Effector memory CD4-positive, alpha-beta T cell (primary cell): Measurements from ENCODE around the gene MCAM.
A peak's percentile ranks its signal among the peaks of the same experiment; 100 is the strongest.

Source experiments
- DNase-seq, 3 donors: peaks; one replicate each; pipeline ENCODE4 v3.0.0-alpha.2; 2020
- H3K27ac ChIP-seq: 2 replicates; pipeline ENCODE4 v1.7.0; 2013; ENCODE audit warnings: mild to moderate bottlenecking, low read length, moderate library complexity; ENCODE audit not compliant: insufficient read depth, poor library complexity, severe bottlenecking
- H3K27me3 ChIP-seq: replicated peaks from 2 replicates; pipeline ENCODE4 v1.7.0; 2013; ENCODE audit warnings: mild to moderate bottlenecking, low read length; ENCODE audit not compliant: insufficient read depth, control insufficient read depth, poor library complexity, severe bottlenecking
- H3K36me3 ChIP-seq: 2 replicates; pipeline ENCODE4 v1.7.0; 2013; ENCODE audit warnings: mild to moderate bottlenecking, low read length, moderate library complexity; ENCODE audit not compliant: control insufficient read depth, insufficient read depth
- H3K4me1 ChIP-seq: 2 replicates; pipeline ENCODE4 v1.7.0; 2013; ENCODE audit warnings: low read length, mild to moderate bottlenecking; ENCODE audit not compliant: control insufficient read depth, insufficient read depth, poor library complexity, severe bottlenecking
- H3K4me3 ChIP-seq: 2 replicates; pipeline ENCODE4 v1.7.0; 2013; ENCODE audit warnings: low read length, low read depth, mild to moderate bottlenecking; ENCODE audit not compliant: insufficient read depth, poor library complexity, severe bottlenecking
- H3K9me3 ChIP-seq: 2 replicates; pipeline ENCODE4 v1.7.0; 2013; ENCODE audit warnings: mild to moderate bottlenecking, low read length, moderate library complexity; ENCODE audit not compliant: control insufficient read depth

The MCAM gene

DNA sequence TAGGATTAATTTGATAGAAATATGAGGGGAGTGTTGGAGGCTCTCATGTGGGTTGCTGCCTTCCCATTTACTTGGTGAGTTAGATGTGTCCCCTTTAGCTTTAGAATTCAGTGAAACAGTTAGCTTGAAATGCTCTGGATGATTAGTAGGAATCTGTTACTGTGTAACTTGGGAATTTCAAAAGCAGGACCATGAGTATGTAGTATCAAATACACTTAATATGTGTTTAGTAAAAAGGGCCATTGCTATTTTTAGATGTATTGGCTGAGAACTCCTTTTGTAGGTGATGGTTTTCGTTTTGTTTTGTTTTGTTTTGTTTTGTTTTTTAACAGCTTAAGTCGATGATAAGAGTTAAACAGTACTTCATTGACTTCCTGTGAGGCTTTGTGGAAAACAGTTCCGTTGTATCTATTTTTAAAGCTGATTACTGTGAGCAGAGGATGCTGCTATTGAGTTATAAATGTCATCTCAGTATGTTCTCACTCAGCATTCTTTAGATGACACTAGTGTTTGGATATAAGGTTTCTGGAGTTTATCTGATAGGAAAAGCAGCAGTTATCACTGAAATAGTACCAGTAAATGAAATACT is 53.5 kb downstream of the MCAM start:
- no peak overlapping the region for H3K4me3 ChIP-seq

DNA sequence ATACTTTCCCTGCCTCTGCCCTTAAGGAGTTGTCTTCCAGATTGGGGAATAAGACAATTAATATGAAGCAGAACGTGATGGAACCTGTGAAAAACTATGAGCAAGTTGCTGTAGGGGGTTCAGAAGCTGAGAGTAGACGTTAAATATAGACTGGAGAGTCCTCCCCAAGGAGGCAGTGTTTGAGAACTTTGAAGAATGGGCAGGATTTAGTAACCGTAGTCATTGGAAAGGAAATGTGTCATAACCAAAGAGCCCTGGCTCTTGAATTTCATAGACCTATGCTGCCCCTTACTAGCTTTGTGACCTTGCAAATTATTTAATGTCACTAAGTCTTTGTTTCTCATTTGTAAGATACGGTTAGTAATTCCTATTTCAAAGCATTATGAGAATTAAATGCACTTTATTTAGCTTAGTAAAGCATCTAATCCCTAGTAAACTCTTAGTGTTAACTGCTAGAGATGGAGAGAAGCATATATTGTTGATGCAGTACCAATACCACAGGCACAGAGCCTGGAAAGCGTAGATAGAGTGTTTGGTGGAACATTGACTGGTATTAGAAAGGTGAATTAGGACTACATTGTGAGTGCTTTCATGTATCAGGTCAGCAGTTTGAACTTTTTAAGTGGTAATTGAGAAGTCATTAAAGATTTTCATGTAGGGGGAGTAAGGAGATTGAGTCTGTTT is 54.1 kb downstream of the MCAM start:
- Histone ChIP-seq H3K9me3 (no peaks in the 10 kb centered on the region), H3K27ac (peak overlapping the region; percentile 23), H3K36me3 (no peaks in the 10 kb centered on the region), H3K4me1 (peaks cover 43% of the 10 kb centered on the region), H3K27me3 (no peaks in the 10 kb centered on the region), H3K4me3 (no peak overlapping the region)
- no peak for DNase-seq

More for the DNA sequence above, 53.5 kb downstream of the MCAM start:
- no peaks in the 10 kb centered on the region for H3K36me3 ChIP-seq
- H3K27me3 ChIP-seq, result no peaks in the 10 kb centered on the region
- H3K27ac ChIP-seq, result peak overlapping the region; percentile 23
- no peak for DNase-seq
- H3K9me3 ChIP-seq, result no peaks in the 10 kb centered on the region
- H3K4me1 ChIP-seq, result peaks cover 41% of the 10 kb centered on the region

DNA sequence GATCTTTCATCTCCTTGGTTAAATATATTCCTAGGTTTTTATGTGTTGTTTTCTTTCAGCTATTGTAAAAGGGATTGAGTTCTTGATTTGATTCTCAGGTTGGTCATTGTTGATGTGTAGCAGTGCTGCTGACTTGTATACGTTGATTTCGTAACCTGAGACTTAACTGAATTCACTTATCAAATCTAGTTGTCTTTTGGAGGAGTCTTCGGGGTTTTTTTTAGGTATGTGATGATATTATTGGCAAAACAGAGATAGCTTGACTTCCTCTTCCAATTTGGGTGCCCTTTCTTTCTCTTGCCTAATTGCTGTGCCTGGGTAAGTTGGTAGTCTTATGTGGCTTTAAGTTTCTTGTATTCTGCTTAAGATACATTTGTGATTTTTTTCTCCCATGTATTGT is 57.9 kb downstream of the MCAM start:
- no peak for DNase-seq
- H3K36me3 ChIP-seq, result no peaks in the 10 kb centered on the region
- no peaks in the 10 kb centered on the region for H3K27me3 ChIP-seq
- H3K4me3 ChIP-seq, result no peak overlapping the region
- H3K4me1 ChIP-seq, result peaks cover 31% of the 10 kb centered on the region
- no peak overlapping the region for H3K27ac ChIP-seq
- H3K9me3 ChIP-seq, result no peaks in the 10 kb centered on the region
